ENCODE measurements around the gene TMEM190. TPM values are rescaled to one million over a fixed set of nuclear protein-coding genes. Genes with fewer than 3 reads are reported as not detected.

TMEM190 gene
- total and polyA plus RNA-seq, 10 of the 15 experiments (the other 5 are each of a cell fraction or from before 2014, with no cell fraction given), result not detected

DNA sequence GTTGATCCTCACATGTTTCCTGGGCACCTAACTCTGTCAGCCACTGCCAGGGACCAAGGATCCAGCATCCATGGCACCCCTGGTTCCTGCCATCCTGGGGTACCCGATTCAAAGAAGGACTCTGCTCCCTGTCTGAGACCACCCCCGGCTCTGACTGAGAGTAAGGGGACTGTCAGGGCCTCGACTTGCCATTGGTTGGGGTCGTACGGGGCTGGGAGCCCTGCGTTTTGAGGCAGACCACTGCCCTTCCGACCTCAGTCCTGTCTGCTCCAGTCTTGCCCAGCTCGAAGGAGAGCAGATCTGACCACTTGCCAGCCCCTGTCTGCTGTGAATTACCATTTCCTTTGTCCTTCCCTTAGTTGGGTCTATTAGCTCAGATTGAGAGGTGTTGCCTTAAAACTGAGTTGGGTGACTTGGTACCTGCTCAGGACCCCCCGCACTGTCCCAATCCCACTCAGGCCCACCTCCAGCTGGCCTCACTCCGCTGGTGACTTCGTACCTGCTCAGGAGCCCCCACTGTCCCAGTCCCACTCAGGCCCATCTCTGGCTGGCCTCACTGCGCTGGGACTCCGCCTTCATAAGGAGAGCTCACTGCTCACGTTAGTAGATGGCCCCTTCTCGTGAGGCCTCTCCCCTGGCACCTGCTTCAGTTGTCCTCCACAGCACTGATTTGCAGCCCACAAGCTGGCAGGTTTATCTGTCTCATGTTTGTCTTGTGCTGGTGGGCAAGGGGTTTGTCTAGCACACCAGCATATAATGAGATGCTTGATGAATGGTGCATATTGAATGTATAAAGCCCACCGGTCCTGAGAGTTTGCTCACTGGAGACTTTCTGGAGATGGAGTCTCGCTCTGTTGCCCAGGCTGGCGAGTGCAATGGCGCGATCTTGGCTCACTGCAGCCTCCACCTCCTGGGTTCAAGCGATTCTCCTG is 13.0 kb downstream of the TMEM190 start:
- in situ Hi-C loops (cut with MboI), result no loop called here
- FAIRE-seq, result no peak

More for the DNA sequence above, 13.0 kb downstream of the TMEM190 start:
- intact Hi-C loops (cut with micrococcal nuclease; ENCODE audit: unreplicated experiment), result loop anchor here (10.0 kb wide), 2 partner anchors 135 to 775 kb away; partner anchors contain the start of gene PPP6R1
- no peak overlapping the region for H2AFZ ChIP-seq (ENCODE audit: control insufficient read depth, low read depth, low read length)
- no peaks in the 10 kb centered on the region for H3K27me3 ChIP-seq (replicated peaks in 1 of 2; ENCODE audit: control insufficient read depth in 2 of 2, insufficient read depth in 2 of 2, low read length in 1 of 2)
- peaks cover 14% of the 10 kb centered on the region for H4K20me1 ChIP-seq (ENCODE audit: control insufficient read depth, insufficient read depth)
- 79% methylated on average over 21 of the region's 21 CpGs for WGBS (ENCODE audit: insufficient coverage, insufficient replicate concordance, low lambda C conversion rate, missing lambda C conversion rate)
- peaks cover 19 to 23% of the 10 kb centered on the region in 2 experiments; a peak in 3 of 4 replicates for H3K36me3 ChIP-seq (ENCODE audit: control insufficient read depth in 2 of 2, insufficient read depth in 2 of 2, low read length in 1 of 2)
- SMC1A ChIA-PET (ENCODE audit: uncharacterized antibody, unreplicated experiment), result interaction anchor here (0.7 kb wide), 1 partner anchor 87 kb away, joined by 3 read pairs; the partner anchor contains the start of gene ZNF628
- ATAC-seq, result no peak
- TF ChIP-seq, protein P1, sequence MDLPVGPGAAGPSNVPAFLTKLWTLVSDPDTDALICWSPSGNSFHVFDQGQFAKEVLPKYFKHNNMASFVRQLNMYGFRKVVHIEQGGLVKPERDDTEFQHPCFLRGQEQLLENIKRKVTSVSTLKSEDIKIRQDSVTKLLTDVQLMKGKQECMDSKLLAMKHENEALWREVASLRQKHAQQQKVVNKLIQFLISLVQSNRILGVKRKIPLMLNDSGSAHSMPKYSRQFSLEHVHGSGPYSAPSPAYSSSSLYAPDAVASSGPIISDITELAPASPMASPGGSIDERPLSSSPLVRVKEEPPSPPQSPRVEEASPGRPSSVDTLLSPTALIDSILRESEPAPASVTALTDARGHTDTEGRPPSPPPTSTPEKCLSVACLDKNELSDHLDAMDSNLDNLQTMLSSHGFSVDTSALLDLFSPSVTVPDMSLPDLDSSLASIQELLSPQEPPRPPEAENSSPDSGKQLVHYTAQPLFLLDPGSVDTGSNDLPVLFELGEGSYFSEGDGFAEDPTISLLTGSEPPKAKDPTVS (IDR thresholded peaks at IDR 0.05; ENCODE audit: low read depth, low read length), result no peak
- TF ChIP-seq RCOR1 (conservative IDR thresholded peaks at IDR 0.05; ENCODE audit: low read depth, low read length) (no peak), SPI1 (IDR thresholded peaks at IDR 0.05; ENCODE audit: borderline replicate concordance, insufficient read depth, low read depth, low read length) (no peak), POLR2AphosphoS2 (IDR thresholded peaks at IDR 0.05; ENCODE audit: low read depth, low read length) (peak; percentile 68; the same call in 1 of the 2 replicates), POLR2A (IDR thresholded peaks at IDR 0.05; ENCODE audit: low read depth, low read length) (peak; percentile 64), POLR2AphosphoS5 (IDR thresholded peaks at IDR 0.05; ENCODE audit: low read length) (peak; percentile 28; the same call in 1 of the 2 replicates), STAT1 (conservative IDR thresholded peaks at IDR 0.05) (no peak)
- BruUV-seq (replicated peaks), result no TSS peak
- no peak overlapping the region; the same call in 1 of the 2 replicates for H3K4me2 ChIP-seq (ENCODE audit: control insufficient read depth, insufficient read depth)
- H3K9me3 ChIP-seq (replicated peaks; ENCODE audit: control insufficient read depth, insufficient read depth, low read length), result no peaks in the 10 kb centered on the region
- no peak overlapping the region for H3K9ac ChIP-seq (ENCODE audit: control insufficient read depth, insufficient read depth, low read length)
- no peak for DNase-seq (ENCODE audit: low read depth, low spot score)
- no peak overlapping the region for H3K27ac ChIP-seq (ENCODE audit: control insufficient read depth, insufficient read depth)
- RAD21 ChIA-PET (ENCODE audit: unreplicated experiment), result interaction anchor here (0.9 kb wide), 1 partner anchor 16 kb away, joined by 3 read pairs; no protein-coding TSS in a partner anchor
- CTCF ChIA-PET, result no interaction called here
- POLR2A ChIA-PET, result interaction anchor here (0.6 to 1.6 kb wide), 4 partner anchors 12 to 135 kb away, joined by 3 to 4 read pairs (median 4); no protein-coding TSS in a partner anchor
- peaks cover 19% of the 10 kb centered on the region for H3K4me1 ChIP-seq (ENCODE audit: control insufficient read depth, insufficient read depth, low read length)
- peaks cover 33% of the 10 kb centered on the region for H3K79me2 ChIP-seq (ENCODE audit: control insufficient read depth, insufficient read depth, low read length)
- H3K4me3 ChIP-seq, result no peak overlapping the region

Measured in GM12878 (cell line).